T-cell (primary cell): ENCODE measurements around the gene ADAMTS19. TPM values are rescaled to one million over a fixed set of nuclear protein-coding genes. Genes with fewer than 3 reads are reported as not detected.

Experiments used
- ATAC-seq, 4 experiments: fragments of 200-7000 bp in 3 of 4; fragments of 150-1000 bp in 1 of 4; cut with Tn5 transposase; replicated peaks in 1 of 4; 1 replicate in 3 of 4; 2 replicates in 1 of 4; pipeline ENCODE4 v1.10.0; 2021; ENCODE audit warnings: moderate library complexity in 3 of 4, mild to moderate bottlenecking in 2 of 4, moderate number of reproducible peaks in 1 of 4
- CTCF ChIA-PET, 2 donors: fragments of 300-600 bp; sonication (Branson Sonifier 250); formaldehyde crosslinking; loops; one replicate each; lab custom pipeline; 2022; ENCODE audit warnings: antibody characterized with exemption in 2 of 2; lab: Charles Lee
- POLR2A ChIA-PET, 2 donors: fragments of 300-600 bp; sonication (Branson Sonifier 250); formaldehyde crosslinking; loops; one replicate each; lab custom pipeline; 2022; ENCODE audit warnings: antibody characterized with exemption in 2 of 2; lab: Charles Lee
- DNase-seq, 35 experiments: peaks; one replicate each; pipeline versions ENCODE4 v3.0.0 to v3.0.0-alpha.2; 2013 to 2023
- H3K27ac ChIP-seq: one replicate; pipeline ENCODE4 v1.5.1; 2013; ENCODE audit warnings: low read length
- H3K27me3 ChIP-seq, 2 experiments: replicated peaks in 1 of 2; 1 replicate in 1 of 2; 2 replicates in 1 of 2; pipeline versions ENCODE4 v1.6.1 to v1.7.0; 2013; ENCODE audit warnings: low read length in 1 of 2, mixed read lengths in 1 of 2; ENCODE audit not compliant: control insufficient read depth in 2 of 2, insufficient read depth in 2 of 2; ENCODE audit errors: extremely low read depth in 1 of 2
- H3K36me3 ChIP-seq, 2 donors: 1 replicate in 1 of 2; 2 replicates in 1 of 2; pipeline versions ENCODE4 v1.6.1 to v1.7.0; 2013; ENCODE audit warnings: low read length in 1 of 2; ENCODE audit not compliant: control insufficient read depth in 2 of 2, insufficient read depth in 1 of 2; ENCODE audit errors: extremely low read depth in 1 of 2
- H3K4me1 ChIP-seq, 2 experiments: 1 replicate in 1 of 2; 2 replicates in 1 of 2; pipeline versions ENCODE4 v1.6.1 to v1.7.0; 2013; ENCODE audit warnings: low read length in 2 of 2, mixed read lengths in 1 of 2; ENCODE audit not compliant: insufficient read depth in 2 of 2, control insufficient read depth in 1 of 2; ENCODE audit errors: extremely low read depth in 1 of 2
- H3K4me3 ChIP-seq, 2 donors: 1 replicate in 1 of 2; 2 replicates in 1 of 2; pipeline versions ENCODE4 v1.5.1 to v1.7.0; 2013; ENCODE audit warnings: mild to moderate bottlenecking in 2 of 2, low read length in 1 of 2, moderate library complexity in 1 of 2; ENCODE audit not compliant: control insufficient read depth in 1 of 2; ENCODE audit errors: extremely low read depth in 1 of 2
- H3K9me3 ChIP-seq: 2 replicates; pipeline ENCODE4 v1.7.0; 2013
- H3K27ac Mint-ChIP-seq, 2 donors: one replicate each; pipeline ENCODE4 v1.8.0; 2020 to 2021; ENCODE audit warnings: mild to moderate bottlenecking in 2 of 2, mixed read lengths in 2 of 2
- H3K27me3 Mint-ChIP-seq, 2 donors: one replicate each; pipeline ENCODE4 v1.8.0; 2021 to 2022; ENCODE audit warnings: mixed read lengths in 2 of 2
- H3K36me3 Mint-ChIP-seq: one replicate; pipeline ENCODE4 v1.8.0; 2021; ENCODE audit warnings: mixed read lengths
- H3K4me1 Mint-ChIP-seq, 3 donors: one replicate each; pipeline ENCODE4 v1.8.0; 2020 to 2022; ENCODE audit warnings: mixed read lengths in 3 of 3, mild to moderate bottlenecking in 1 of 3
- H3K4me3 Mint-ChIP-seq, 3 donors: one replicate each; pipeline ENCODE4 v1.8.0; 2020 to 2022; ENCODE audit warnings: mild to moderate bottlenecking in 3 of 3, mixed read lengths in 3 of 3, moderate library complexity in 3 of 3
- H3K9me3 Mint-ChIP-seq, 3 donors: one replicate each; pipeline ENCODE4 v1.8.0; 2020 to 2022; ENCODE audit warnings: mixed read lengths in 3 of 3
- WGBS: methylation state at CpG from one replicate; pipeline ENCODE4 v1.1.5; 2013; ENCODE audit warnings: missing lambda C conversion rate; ENCODE audit not compliant: insufficient coverage; 5-methylcytosine and 5-hydroxymethylcytosine counted together
- total RNA-seq, 35 experiments: library from RNA in 6 of 35; stranded (reverse) in 6 of 35; fragments of 120-200 nt in 1 of 35; gene quantifications; one replicate each; pipeline versions ENCODE4 v1.2.1 to v1.2.4 and lab custom pipeline; 2013 to 2026

The ADAMTS19 gene
- total RNA-seq, 5 donors from 2014 or later (not counting 1 experiment from before 2014, with no cell fraction given): 0.13 to 0.18 TPM; not detected in 3

DNA sequence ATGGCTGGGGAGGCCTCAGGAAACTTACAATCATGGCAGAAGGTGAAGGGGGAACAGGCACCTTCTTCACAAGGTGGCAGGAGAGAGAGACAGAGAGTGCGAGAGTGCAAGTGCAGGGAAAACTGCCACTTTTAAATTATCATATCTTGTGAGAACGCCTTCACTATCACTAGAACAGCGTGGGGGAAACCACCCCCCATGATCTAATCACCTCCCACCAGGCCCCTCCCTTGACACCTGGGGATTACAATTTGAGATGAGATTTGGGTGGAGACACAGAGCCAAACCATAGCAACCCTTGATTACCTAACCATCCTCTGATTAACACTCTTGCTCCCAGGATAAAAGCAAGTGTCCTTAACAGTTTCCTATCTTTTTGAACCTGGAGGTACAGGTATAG lies 21.1 kb downstream of the ADAMTS19 start:
- H3K27ac ChIP-seq: no peak overlapping the region
- no peaks in the 10 kb centered on the region for H3K9me3 ChIP-seq
- H3K36me3 Mint-ChIP-seq: no peaks in the 10 kb centered on the region
- H3K4me3 ChIP-seq: no peak overlapping the region
- POLR2A ChIA-PET: no interaction called here
- no peaks in the 10 kb centered on the region for H3K9me3 Mint-ChIP-seq
- CTCF ChIA-PET: no interaction called here
- H3K27ac Mint-ChIP-seq: no peak overlapping the region
- no peak overlapping the region for H3K4me3 Mint-ChIP-seq
- ATAC-seq (no peak), DNase-seq (no peak)
- H3K27me3 ChIP-seq: no peaks in the 10 kb centered on the region
- H3K4me1 ChIP-seq: no peaks in the 10 kb centered on the region
- no CpG with 5 or more reads among the region's 3 CpGs for whole genome bisulfite sequencing
- no peaks in the 10 kb centered on the region for H3K36me3 ChIP-seq
- H3K27me3 Mint-ChIP-seq: no peaks in the 10 kb centered on the region
- H3K4me1 Mint-ChIP-seq: no peaks in the 10 kb centered on the region

DNA sequence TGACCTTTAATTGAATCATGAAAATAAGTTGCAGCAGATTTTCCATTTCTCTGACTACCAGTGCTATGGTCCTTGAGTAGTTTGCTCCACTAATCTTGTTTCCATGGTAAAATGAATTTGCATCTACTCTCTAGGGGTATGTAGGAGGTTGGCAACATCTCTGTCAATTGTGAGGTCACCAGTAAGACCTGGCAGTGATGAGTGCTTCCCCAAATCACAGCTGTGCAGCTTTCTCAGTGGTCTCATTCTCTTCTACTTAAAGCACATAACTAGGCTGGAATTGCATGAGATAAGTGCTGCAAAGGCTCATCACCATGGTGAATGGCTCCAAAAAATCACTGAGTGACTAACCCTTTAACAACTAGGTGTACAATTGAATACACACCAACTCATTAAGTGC lies 36.3 kb downstream of the ADAMTS19 start:
- H3K9me3 Mint-ChIP-seq: peaks cover 0 to 5% (median 3%) of the 10 kb centered on the region in 3 donors
- no peak for ATAC-seq

DNA sequence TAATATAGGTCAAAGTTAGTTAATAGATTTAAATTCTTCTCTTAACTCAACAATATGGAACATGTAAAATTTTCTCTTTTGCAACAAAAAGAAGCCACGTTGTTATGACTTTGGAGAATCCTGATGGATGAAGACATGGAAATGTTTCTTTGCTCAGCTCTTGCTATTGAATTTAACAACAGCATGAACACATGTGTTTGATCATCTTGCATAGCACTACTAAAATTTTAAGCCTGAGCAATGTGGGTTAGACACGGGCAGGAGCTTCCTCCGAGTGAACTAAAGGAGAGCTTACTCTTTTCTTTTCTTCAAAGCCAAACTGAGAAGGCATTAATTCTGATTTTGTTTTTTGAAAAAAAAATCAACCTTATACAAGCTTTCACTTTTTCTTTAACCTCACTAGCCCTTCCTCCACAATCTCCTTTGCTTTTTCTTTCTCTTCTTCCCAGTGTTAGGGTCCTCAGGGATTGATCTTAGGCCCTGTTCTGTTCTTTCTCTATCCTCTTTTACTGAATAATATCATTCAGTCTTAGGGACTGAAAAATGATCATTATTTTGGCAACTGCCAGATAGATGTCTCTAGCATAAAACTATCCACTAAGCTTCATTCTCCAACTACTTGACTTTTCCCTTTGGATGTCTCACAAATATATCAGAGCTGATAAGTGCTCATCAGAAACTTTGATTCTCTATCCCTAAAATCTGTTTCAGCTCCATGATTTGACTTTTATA lies 36.9 kb downstream of the ADAMTS19 start:
- H3K27me3 Mint-ChIP-seq: no peaks in the 10 kb centered on the region
- ChIA-PET POLR2A (no interaction called here), CTCF (interaction anchor here in 1 of 2 donors (0.6 kb wide), 1 partner anchor 614 kb away, joined by 3 read pairs; no protein-coding TSS in a partner anchor)
- H3K4me3 ChIP-seq: no peak overlapping the region
- H3K9me3 ChIP-seq: no peaks in the 10 kb centered on the region
- no peaks in the 10 kb centered on the region for H3K36me3 Mint-ChIP-seq
- H3K27ac Mint-ChIP-seq: no peak overlapping the region
- WGBS: no CpG with 5 or more reads among the region's 3 CpGs
- ATAC-seq (no peak), DNase-seq (no peak)
- H3K4me1 ChIP-seq: no peaks in the 10 kb centered on the region
- no peaks in the 10 kb centered on the region for H3K4me1 Mint-ChIP-seq
- no peak overlapping the region for H3K27ac ChIP-seq
- H3K9me3 Mint-ChIP-seq: peaks cover 3 to 8% (median 4%) of the 10 kb centered on the region in 3 donors
- no peak overlapping the region for H3K4me3 Mint-ChIP-seq
- no peaks in the 10 kb centered on the region for H3K36me3 ChIP-seq
- H3K27me3 ChIP-seq: no peaks in the 10 kb centered on the region

More for the DNA sequence above, 36.3 kb downstream of the ADAMTS19 start:
- H3K27me3 ChIP-seq: no peaks in the 10 kb centered on the region
- H3K4me3 ChIP-seq: no peak overlapping the region
- no peak overlapping the region for H3K27ac ChIP-seq
- no peaks in the 10 kb centered on the region for H3K27me3 Mint-ChIP-seq
- H3K36me3 Mint-ChIP-seq: no peaks in the 10 kb centered on the region
- no peak overlapping the region for H3K4me3 Mint-ChIP-seq
- H3K4me1 ChIP-seq: no peaks in the 10 kb centered on the region
- no peaks in the 10 kb centered on the region for H3K4me1 Mint-ChIP-seq
- H3K9me3 ChIP-seq: no peaks in the 10 kb centered on the region
- ChIA-PET CTCF (interaction anchor here in 1 of 2 donors (0.6 kb wide), 1 partner anchor 615 kb away, joined by 3 read pairs; no protein-coding TSS in a partner anchor), POLR2A (no interaction called here)
- no peak for DNase-seq
- H3K36me3 ChIP-seq: no peaks in the 10 kb centered on the region
- H3K27ac Mint-ChIP-seq: no peak overlapping the region

DNA sequence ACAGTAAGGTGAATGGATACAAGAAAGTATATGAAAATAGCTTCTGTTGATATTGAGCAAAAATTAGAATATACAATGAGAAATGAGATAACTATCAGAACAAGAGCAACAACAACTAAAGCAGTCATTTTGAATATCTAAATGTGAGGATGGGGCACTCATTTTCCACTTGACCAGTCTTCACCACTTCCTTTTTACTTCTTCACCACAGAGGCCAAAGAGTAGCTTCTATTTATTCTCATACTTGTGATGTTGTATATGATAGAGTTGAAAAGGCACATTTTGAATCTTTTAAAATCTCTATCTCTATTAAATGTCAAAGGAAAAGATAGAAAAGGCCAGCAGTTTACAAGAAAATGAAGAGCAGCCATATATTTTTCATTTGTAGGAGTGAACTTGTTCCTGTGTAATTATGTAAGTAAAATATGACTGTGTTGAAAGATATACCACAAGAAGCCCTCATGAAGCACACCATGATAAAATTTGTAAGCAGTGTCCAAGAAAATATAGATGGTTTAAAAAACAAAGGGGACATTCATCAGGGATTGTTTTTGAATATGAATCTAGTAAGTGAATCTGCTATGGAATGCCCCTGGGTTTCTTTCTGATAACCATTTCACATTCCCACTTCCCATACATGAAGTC lies 39.2 kb downstream of the ADAMTS19 start:
- Histone ChIP-seq H3K36me3 (no peaks in the 10 kb centered on the region), H3K9me3 (no peaks in the 10 kb centered on the region), H3K4me1 (no peaks in the 10 kb centered on the region), H3K4me3 (no peak overlapping the region), H3K27ac (no peak overlapping the region), H3K27me3 (no peaks in the 10 kb centered on the region)
- CTCF ChIA-PET: no interaction called here
- POLR2A ChIA-PET: no interaction called here
- H3K27ac Mint-ChIP-seq: no peak overlapping the region
- ATAC-seq (no peak), DNase-seq (no peak)
- H3K36me3 Mint-ChIP-seq: no peaks in the 10 kb centered on the region
- no peaks in the 10 kb centered on the region for H3K27me3 Mint-ChIP-seq
- peaks cover 3 to 8% (median 4%) of the 10 kb centered on the region in 3 donors for H3K9me3 Mint-ChIP-seq
- H3K4me1 Mint-ChIP-seq: no peaks in the 10 kb centered on the region
- H3K4me3 Mint-ChIP-seq: no peak overlapping the region

DNA sequence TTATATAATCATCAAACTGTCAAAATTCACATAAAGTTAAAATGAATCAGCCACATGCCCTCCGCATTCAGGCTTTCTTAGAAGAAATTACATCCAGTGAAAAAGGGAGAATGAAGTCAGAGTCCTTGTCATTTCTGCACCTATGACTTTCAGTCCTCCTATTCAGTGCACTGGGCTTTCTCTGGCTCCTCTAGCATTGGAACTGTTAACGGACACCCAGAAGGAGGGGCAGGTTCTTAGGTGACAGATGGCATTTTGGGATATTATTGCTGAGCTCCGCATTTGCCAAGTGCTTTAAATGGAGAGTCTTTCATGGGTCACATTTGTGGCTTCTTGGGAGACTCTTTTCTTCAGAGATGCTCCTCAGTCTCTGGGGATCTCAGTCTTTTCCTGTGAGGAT lies 40.0 kb downstream of the ADAMTS19 start:
- no peaks in the 10 kb centered on the region for H3K27me3 Mint-ChIP-seq
- ChIA-PET CTCF (no interaction called here), POLR2A (no interaction called here)
- no peaks in the 10 kb centered on the region for H3K36me3 Mint-ChIP-seq
- no peaks in the 10 kb centered on the region for H3K4me1 Mint-ChIP-seq
- H3K27ac Mint-ChIP-seq: no peak overlapping the region
- no peak overlapping the region for H3K4me3 Mint-ChIP-seq
- no peak overlapping the region for H3K4me3 ChIP-seq
- H3K9me3 Mint-ChIP-seq: peaks cover 3 to 4% (median 4%) of the 10 kb centered on the region in 3 donors
- no peak for ATAC-seq
- DNase-seq: no peak
- no CpG with 5 or more reads among the region's 3 CpGs for WGBS
- no peaks in the 10 kb centered on the region for H3K4me1 ChIP-seq
- no peaks in the 10 kb centered on the region for H3K9me3 ChIP-seq
- no peaks in the 10 kb centered on the region for H3K27me3 ChIP-seq
- H3K27ac ChIP-seq: no peak overlapping the region
- no peaks in the 10 kb centered on the region for H3K36me3 ChIP-seq

DNA sequence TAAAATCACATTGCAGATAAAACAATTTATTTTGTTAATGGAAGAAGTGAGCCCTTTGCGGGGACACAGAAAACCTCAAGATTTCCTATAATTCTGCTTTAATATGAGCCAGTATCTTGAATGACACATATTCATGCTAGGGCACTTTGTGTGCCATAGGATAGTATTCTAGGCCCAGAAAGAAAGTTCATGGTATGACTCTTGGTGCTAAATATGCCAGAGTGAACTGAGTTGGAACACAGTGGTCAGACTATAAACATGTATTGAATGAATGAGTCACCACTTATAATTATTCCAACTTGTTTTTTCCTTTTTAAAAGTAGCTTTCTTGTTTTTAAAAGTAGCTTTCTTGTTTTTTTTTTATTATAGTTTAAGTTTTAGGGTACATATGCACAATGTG lies 46.0 kb downstream of the ADAMTS19 start:
- H3K27me3 Mint-ChIP-seq: no peaks in the 10 kb centered on the region
- H3K36me3 Mint-ChIP-seq: no peaks in the 10 kb centered on the region
- peaks cover 0 to 4% (median 4%) of the 10 kb centered on the region in 3 donors for H3K9me3 Mint-ChIP-seq
- Histone ChIP-seq H3K27ac (no peak overlapping the region), H3K9me3 (no peaks in the 10 kb centered on the region), H3K4me3 (no peak overlapping the region), H3K36me3 (no peaks in the 10 kb centered on the region), H3K27me3 (no peaks in the 10 kb centered on the region), H3K4me1 (no peaks in the 10 kb centered on the region)
- DNase-seq: no peak
- ATAC-seq: no peak
- ChIA-PET POLR2A (no interaction called here), CTCF (no interaction called here)
- no peak overlapping the region for H3K27ac Mint-ChIP-seq
- no peak overlapping the region for H3K4me3 Mint-ChIP-seq
- no CpG with 5 or more reads among the region's 1 CpG for WGBS
- no peaks in the 10 kb centered on the region for H3K4me1 Mint-ChIP-seq
